Liver (tissue), 3 donors: ENCODE measurements around the gene SUMO1.

Experiments used
- EGR1 ChIP-seq, 2 donors: IDR thresholded peaks; 2 replicates each; pipeline ENCODE4 v1.6.1; 2016 to 2018; ENCODE audit warnings: antibody characterized with exemption in 2 of 2, low read depth in 2 of 2
- FOXA1 ChIP-seq: IDR thresholded peaks from 2 replicates; pipeline ENCODE4 v1.6.1; 2016; ENCODE audit warnings: antibody characterized with exemption
- GABPA ChIP-seq, 2 donors: IDR thresholded peaks in 1 of 2; conservative IDR thresholded peaks in 1 of 2; 2 replicates each; pipeline ENCODE4 v1.6.1; 2016; ENCODE audit warnings: antibody characterized with exemption in 2 of 2, mild to moderate bottlenecking in 1 of 2, moderate library complexity in 1 of 2
- JUND ChIP-seq, 2 donors: IDR thresholded peaks; 2 replicates each; pipeline ENCODE4 v1.6.1; 2016; ENCODE audit warnings: antibody characterized with exemption in 2 of 2
- NR2F2 ChIP-seq: IDR thresholded peaks from 2 replicates; pipeline ENCODE4 v1.6.1; 2016; ENCODE audit warnings: antibody characterized with exemption
- RAD21 ChIP-seq, 2 donors: IDR thresholded peaks; 2 replicates each; pipeline ENCODE4 v1.6.1; 2016; ENCODE audit warnings: antibody characterized with exemption in 2 of 2, mild to moderate bottlenecking in 2 of 2
- SP1 ChIP-seq: IDR thresholded peaks from 2 replicates; pipeline ENCODE4 v1.6.1; 2018; ENCODE audit warnings: antibody characterized with exemption, mild to moderate bottlenecking
- TAF1 ChIP-seq: conservative IDR thresholded peaks from 2 replicates; pipeline ENCODE4 v1.6.1; 2016; ENCODE audit warnings: antibody characterized with exemption, mild to moderate bottlenecking
- YY1 ChIP-seq: IDR thresholded peaks from 2 replicates; pipeline ENCODE4 v1.6.1; 2016; ENCODE audit warnings: antibody characterized with exemption, mild to moderate bottlenecking
- TF ChIP-seq, protein P1 (sequence below): fragments of 150-350 bp; IDR thresholded peaks from 2 replicates; pipeline ENCODE4 v1.5.1; 2017; ENCODE audit warnings: improper control_type of control experiment, low read depth, low read length; ENCODE audit not compliant: missing input control
- TF ChIP-seq, protein P2 (sequence below): IDR thresholded peaks from 2 replicates; pipeline ENCODE4 v1.6.1; 2016; ENCODE audit warnings: antibody characterized with exemption
- TF ChIP-seq, protein P3 (sequence below): IDR thresholded peaks from 2 replicates; pipeline ENCODE4 v1.6.1; 2016; ENCODE audit warnings: antibody characterized with exemption, mild to moderate bottlenecking
- TF ChIP-seq, protein P4 (sequence below): IDR thresholded peaks from 2 replicates; pipeline ENCODE4 v1.6.1; 2016; ENCODE audit warnings: antibody characterized with exemption
- donor health status: healthy.
- donor health status: healthy.

DNA sequence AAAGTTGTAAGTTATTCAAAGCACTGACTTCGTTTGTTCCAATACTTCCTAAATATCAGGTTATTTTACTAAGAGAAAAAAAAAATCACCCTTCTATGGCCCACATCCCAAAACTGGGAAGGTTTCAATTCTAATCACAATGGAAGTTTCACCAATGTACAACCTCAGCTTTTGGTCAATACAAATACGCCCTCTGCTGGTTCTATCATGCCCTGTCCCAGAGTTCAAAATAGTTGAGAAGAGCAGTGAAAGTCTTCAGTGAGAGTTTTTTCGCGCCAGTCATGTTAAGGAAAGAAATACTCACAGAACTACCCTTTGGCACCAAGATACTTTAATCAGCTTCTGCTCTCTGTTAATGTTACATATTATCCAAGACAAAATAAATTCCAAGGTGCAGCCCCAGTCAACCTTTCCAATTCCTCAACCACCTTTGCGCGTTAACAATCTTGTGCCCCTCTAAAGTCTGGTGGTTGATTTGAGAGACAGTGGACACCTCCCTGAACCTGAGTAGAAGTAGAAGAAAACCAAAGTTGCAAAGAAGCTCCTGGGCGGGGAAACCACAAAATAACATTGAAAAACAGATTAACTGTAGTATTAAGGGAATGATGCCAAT lies 59.9 kb downstream of the SUMO1 start:
- TF ChIP-seq, protein P1, sequence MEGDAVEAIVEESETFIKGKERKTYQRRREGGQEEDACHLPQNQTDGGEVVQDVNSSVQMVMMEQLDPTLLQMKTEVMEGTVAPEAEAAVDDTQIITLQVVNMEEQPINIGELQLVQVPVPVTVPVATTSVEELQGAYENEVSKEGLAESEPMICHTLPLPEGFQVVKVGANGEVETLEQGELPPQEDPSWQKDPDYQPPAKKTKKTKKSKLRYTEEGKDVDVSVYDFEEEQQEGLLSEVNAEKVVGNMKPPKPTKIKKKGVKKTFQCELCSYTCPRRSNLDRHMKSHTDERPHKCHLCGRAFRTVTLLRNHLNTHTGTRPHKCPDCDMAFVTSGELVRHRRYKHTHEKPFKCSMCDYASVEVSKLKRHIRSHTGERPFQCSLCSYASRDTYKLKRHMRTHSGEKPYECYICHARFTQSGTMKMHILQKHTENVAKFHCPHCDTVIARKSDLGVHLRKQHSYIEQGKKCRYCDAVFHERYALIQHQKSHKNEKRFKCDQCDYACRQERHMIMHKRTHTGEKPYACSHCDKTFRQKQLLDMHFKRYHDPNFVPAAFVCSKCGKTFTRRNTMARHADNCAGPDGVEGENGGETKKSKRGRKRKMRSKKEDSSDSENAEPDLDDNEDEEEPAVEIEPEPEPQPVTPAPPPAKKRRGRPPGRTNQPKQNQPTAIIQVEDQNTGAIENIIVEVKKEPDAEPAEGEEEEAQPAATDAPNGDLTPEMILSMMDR: peak; percentile 89
- TF ChIP-seq NR2F2: no peak
- TF ChIP-seq TAF1: no peak
- TF ChIP-seq, protein P2, sequence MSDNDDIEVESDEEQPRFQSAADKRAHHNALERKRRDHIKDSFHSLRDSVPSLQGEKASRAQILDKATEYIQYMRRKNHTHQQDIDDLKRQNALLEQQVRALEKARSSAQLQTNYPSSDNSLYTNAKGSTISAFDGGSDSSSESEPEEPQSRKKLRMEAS: no peak
- no peak for TF ChIP-seq JUND (IDR thresholded peaks at IDR 0.05)
- TF ChIP-seq, protein P3, sequence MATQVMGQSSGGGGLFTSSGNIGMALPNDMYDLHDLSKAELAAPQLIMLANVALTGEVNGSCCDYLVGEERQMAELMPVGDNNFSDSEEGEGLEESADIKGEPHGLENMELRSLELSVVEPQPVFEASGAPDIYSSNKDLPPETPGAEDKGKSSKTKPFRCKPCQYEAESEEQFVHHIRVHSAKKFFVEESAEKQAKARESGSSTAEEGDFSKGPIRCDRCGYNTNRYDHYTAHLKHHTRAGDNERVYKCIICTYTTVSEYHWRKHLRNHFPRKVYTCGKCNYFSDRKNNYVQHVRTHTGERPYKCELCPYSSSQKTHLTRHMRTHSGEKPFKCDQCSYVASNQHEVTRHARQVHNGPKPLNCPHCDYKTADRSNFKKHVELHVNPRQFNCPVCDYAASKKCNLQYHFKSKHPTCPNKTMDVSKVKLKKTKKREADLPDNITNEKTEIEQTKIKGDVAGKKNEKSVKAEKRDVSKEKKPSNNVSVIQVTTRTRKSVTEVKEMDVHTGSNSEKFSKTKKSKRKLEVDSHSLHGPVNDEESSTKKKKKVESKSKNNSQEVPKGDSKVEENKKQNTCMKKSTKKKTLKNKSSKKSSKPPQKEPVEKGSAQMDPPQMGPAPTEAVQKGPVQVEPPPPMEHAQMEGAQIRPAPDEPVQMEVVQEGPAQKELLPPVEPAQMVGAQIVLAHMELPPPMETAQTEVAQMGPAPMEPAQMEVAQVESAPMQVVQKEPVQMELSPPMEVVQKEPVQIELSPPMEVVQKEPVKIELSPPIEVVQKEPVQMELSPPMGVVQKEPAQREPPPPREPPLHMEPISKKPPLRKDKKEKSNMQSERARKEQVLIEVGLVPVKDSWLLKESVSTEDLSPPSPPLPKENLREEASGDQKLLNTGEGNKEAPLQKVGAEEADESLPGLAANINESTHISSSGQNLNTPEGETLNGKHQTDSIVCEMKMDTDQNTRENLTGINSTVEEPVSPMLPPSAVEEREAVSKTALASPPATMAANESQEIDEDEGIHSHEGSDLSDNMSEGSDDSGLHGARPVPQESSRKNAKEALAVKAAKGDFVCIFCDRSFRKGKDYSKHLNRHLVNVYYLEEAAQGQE: no peak
- no peak for TF ChIP-seq EGR1 (IDR thresholded peaks at IDR 0.05; ENCODE audit: low read depth in 2 of 2)
- TF ChIP-seq, protein P4, sequence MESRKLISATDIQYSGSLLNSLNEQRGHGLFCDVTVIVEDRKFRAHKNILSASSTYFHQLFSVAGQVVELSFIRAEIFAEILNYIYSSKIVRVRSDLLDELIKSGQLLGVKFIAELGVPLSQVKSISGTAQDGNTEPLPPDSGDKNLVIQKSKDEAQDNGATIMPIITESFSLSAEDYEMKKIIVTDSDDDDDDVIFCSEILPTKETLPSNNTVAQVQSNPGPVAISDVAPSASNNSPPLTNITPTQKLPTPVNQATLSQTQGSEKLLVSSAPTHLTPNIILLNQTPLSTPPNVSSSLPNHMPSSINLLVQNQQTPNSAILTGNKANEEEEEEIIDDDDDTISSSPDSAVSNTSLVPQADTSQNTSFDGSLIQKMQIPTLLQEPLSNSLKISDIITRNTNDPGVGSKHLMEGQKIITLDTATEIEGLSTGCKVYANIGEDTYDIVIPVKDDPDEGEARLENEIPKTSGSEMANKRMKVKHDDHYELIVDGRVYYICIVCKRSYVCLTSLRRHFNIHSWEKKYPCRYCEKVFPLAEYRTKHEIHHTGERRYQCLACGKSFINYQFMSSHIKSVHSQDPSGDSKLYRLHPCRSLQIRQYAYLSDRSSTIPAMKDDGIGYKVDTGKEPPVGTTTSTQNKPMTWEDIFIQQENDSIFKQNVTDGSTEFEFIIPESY: no peak
- no peak for TF ChIP-seq FOXA1
- no peak for TF ChIP-seq SP1
- TF ChIP-seq RAD21 (IDR thresholded peaks at IDR 0.05): peak; percentile 97
- TF ChIP-seq YY1: no peak
- no peak for TF ChIP-seq GABPA (IDR thresholded peaks at IDR 0.05 in 1 of 2, conservative IDR thresholded peaks at IDR 0.05 in 1 of 2)
